Thoracic aorta (tissue), 2 donors: ENCODE measurements around the gene C1QL4. TPM values are rescaled to one million over a fixed set of nuclear protein-coding genes. Genes with fewer than 3 reads are reported as not detected.
"Not testable (repeated sequence)": the region's sequence is repeated elsewhere in the genome, so short reads cannot be mapped to it uniquely, and the experiment has no call there.

Experiments used
- ATAC-seq: fragments of 150-250 bp; one replicate; pipeline ENCODE4 v1.8.0; 2017; ENCODE audit warnings: low read depth; ENCODE audit not compliant: insufficient number of reproducible peaks, low FRiP score
- DNase-seq: peaks from one replicate; pipeline ENCODE4 v3.0.0-alpha.2; 2020; ENCODE audit warnings: low spot score
- H3K27ac ChIP-seq, 2 donors: fragments of 200-600 bp; sonication (generic); 1 replicate in 1 of 2; 2 replicates in 1 of 2; pipeline ENCODE4 v1.5.1; 2016; ENCODE audit warnings: mild to moderate bottlenecking in 2 of 2, moderate library complexity in 2 of 2
- H3K27me3 ChIP-seq: fragments of 200-600 bp; sonication (generic); replicated peaks from 2 replicates; pipeline ENCODE4 v1.6.0; 2016; ENCODE audit warnings: mild to moderate bottlenecking; ENCODE audit not compliant: insufficient read depth
- H3K36me3 ChIP-seq: fragments of 200-600 bp; sonication (generic); one replicate; pipeline ENCODE4 v1.5.1; 2016
- H3K4me1 ChIP-seq, 2 donors: fragments of 200-600 bp; sonication (generic); 1 replicate in 1 of 2; 2 replicates in 1 of 2; pipeline versions ENCODE4 v1.5.1 to v1.6.0; 2016; ENCODE audit warnings: low read depth in 2 of 2, mild to moderate bottlenecking in 1 of 2; ENCODE audit not compliant: control insufficient read depth in 1 of 2
- H3K4me3 ChIP-seq: fragments of 200-600 bp; sonication (generic); 2 replicates; pipeline ENCODE4 v1.5.1; 2016; ENCODE audit warnings: mild to moderate bottlenecking
- H3K9me3 ChIP-seq: fragments of 200-600 bp; sonication (generic); 2 replicates; pipeline ENCODE4 v1.5.1; 2016
- total RNA-seq, 2 donors: library from RNA; depleted of rRNA; stranded (reverse); fragments of >200 nt; gene quantifications; one replicate each; pipeline versions ENCODE4 v1.1.0 to v1.2.3, GENCODE V29; 2016
- TF ChIP-seq, protein P1 (sequence below): fragments of 200-600 bp; sonication (generic); IDR thresholded peaks from one replicate; pipeline ENCODE4 v1.5.1; 2019; ENCODE audit warnings: antibody characterized with exemption

Gene C1QL4
- not detected for total RNA-seq

GRCh38 chr12:49336645-49337584, at the start of gene C1QL4:
Gene C1QL4, minus strand, starts transcription at chr12:49337188. Its CDS starts 711 bp downstream, at chr12:49336477.
- TF ChIP-seq, protein P1, sequence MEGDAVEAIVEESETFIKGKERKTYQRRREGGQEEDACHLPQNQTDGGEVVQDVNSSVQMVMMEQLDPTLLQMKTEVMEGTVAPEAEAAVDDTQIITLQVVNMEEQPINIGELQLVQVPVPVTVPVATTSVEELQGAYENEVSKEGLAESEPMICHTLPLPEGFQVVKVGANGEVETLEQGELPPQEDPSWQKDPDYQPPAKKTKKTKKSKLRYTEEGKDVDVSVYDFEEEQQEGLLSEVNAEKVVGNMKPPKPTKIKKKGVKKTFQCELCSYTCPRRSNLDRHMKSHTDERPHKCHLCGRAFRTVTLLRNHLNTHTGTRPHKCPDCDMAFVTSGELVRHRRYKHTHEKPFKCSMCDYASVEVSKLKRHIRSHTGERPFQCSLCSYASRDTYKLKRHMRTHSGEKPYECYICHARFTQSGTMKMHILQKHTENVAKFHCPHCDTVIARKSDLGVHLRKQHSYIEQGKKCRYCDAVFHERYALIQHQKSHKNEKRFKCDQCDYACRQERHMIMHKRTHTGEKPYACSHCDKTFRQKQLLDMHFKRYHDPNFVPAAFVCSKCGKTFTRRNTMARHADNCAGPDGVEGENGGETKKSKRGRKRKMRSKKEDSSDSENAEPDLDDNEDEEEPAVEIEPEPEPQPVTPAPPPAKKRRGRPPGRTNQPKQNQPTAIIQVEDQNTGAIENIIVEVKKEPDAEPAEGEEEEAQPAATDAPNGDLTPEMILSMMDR = peak; percentile 97
- Histone ChIP-seq H3K9me3 (no peaks in the 10 kb centered on the region), H3K27ac (peak within 1 kb of the TSS in 1 of 2 donors; percentile 32), H3K36me3 (no peaks in the 10 kb centered on the region), H3K4me3 (peak within 1 kb of the TSS; percentile 67), H3K4me1 (peaks cover 0 to 8% of the 10 kb centered on the region in 2 donors), H3K27me3 (peaks cover 6% of the 10 kb centered on the region)
- ATAC-seq (peak; percentile 47), DNase-seq (peak; percentile 54)

DNA sequence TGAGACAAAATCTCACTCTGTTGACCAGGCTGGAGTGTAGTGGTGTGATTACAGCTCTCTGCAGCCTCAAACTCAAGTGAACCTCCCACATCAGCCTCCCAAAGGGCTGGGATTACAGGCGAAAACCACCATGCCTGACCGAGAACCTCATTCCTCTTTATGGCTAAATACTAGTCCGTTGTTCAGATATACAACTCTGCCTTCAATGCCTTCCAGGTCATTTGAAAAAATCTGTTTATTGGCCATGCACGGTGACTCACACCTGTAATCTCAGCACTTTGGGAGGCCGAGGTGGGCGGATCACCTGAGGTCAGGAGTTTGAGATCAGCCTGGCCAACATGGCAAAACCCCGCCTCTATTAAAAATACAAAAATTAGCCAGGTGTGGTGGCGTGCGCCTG, 43.2 kb upstream of the C1QL4 start:
- not testable (repeated sequence) for H3K9me3 ChIP-seq, H3K27ac ChIP-seq, H3K4me1 ChIP-seq, H3K36me3 ChIP-seq, H3K27me3 ChIP-seq, DNase-seq, ATAC-seq, H3K4me3 ChIP-seq

- no peak for DNase-seq
- H3K4me1 ChIP-seq = no peaks in the 10 kb centered on the region
- H3K27me3 ChIP-seq = no peaks in the 10 kb centered on the region
- no peak overlapping the region for H3K27ac ChIP-seq
- no peak overlapping the region for H3K4me3 ChIP-seq
- TF ChIP-seq, protein P1 = no peak
- H3K36me3 ChIP-seq = peaks cover 3% of the 10 kb centered on the region
- no peaks in the 10 kb centered on the region for H3K9me3 ChIP-seq
- no peak for ATAC-seq
These were observed 40.4 kb upstream of the C1QL4 start for GRCh38 chr12:49377386-49377785.

DNA sequence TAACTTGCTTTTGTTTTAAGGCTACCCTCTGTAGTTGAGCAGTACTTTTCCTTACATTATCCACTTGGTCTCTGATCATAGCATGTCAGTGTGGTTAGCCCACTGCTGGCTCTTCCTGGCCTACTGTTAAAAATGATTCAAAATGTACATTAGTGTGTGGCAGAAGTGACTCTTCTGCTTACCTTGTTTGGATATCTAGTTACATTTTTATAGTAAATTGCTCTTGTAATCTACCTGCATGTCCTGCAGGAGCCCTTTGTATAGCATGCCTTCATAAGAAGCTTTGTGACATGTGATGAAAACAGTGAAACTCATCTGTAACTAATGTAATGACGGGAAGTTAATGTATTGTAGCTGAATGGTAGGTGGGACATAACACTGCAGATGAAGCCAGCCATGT, 38.4 kb upstream of the C1QL4 start:
- TF ChIP-seq, protein P1 = no peak
- H3K27ac ChIP-seq = no peak overlapping the region
- no peaks in the 10 kb centered on the region for H3K27me3 ChIP-seq
- H3K9me3 ChIP-seq = no peaks in the 10 kb centered on the region
- H3K4me1 ChIP-seq = no peaks in the 10 kb centered on the region
- H3K36me3 ChIP-seq = peaks cover 3% of the 10 kb centered on the region
- ATAC-seq (no peak), DNase-seq (no peak)
- no peak overlapping the region for H3K4me3 ChIP-seq

DNA sequence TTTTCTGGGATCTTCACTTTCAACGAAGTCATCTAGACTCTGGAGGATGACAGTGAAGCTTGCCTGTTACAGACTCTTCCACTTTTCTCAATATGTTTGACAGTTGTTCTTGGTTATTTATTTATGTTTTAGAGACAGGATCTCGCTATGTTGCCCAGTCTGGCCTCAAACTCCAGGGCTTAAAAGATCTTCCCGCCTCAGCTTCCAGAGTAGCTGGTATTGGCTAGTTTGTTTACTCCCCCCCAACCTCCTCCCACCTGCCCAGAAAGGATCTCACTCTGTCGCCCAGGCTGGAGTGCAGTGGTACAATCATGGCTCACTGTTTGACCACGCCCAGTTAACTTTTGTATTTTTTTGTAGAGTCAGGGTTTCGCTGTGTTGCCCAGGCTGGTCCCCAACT, 33.6 kb upstream of the C1QL4 start:
- peaks cover 3% of the 10 kb centered on the region for H3K36me3 ChIP-seq

More for the DNA sequence above, 33.6 kb upstream of the C1QL4 start:
- ATAC-seq (no peak), DNase-seq (no peak)
- H3K4me3 ChIP-seq = no peak overlapping the region
- H3K27me3 ChIP-seq = no peaks in the 10 kb centered on the region
- H3K9me3 ChIP-seq = no peaks in the 10 kb centered on the region
- TF ChIP-seq, protein P1 = no peak
- no peak overlapping the region for H3K27ac ChIP-seq
- H3K4me1 ChIP-seq = peaks cover 20 to 27% of the 10 kb centered on the region in 2 donors
